Stomach smooth muscle (tissue), 2 donors: Measurements from ENCODE around the gene STXBP2.
A peak's percentile ranks its signal among the peaks of the same experiment; 100 is the strongest.

Source experiments
- H3K27ac ChIP-seq: one replicate; pipeline ENCODE4 v1.7.0; 2013; ENCODE audit warnings: mild to moderate bottlenecking, low read length, inconsistent platforms
- H3K27me3 ChIP-seq, 2 donors: one replicate each; pipeline ENCODE4 v1.7.0; 2013; ENCODE audit warnings: low read length in 2 of 2; ENCODE audit not compliant: insufficient read depth in 2 of 2, control insufficient read depth in 1 of 2
- H3K36me3 ChIP-seq, 2 donors: one replicate each; pipeline ENCODE4 v1.7.0; 2013; ENCODE audit warnings: low read length in 2 of 2; ENCODE audit not compliant: control insufficient read depth in 2 of 2, insufficient read depth in 2 of 2
- H3K4me1 ChIP-seq: one replicate; pipeline ENCODE4 v1.7.0; 2013; ENCODE audit warnings: low read length; ENCODE audit not compliant: control insufficient read depth, insufficient read depth
- H3K4me3 ChIP-seq, 2 donors: one replicate each; pipeline ENCODE4 v1.7.0; 2013; ENCODE audit warnings: low read length in 2 of 2
- H3K9ac ChIP-seq, 2 donors: one replicate each; pipeline ENCODE4 v1.7.0; 2013; ENCODE audit warnings: low read length in 2 of 2, mild to moderate bottlenecking in 1 of 2
- H3K9me3 ChIP-seq, 2 donors: one replicate each; pipeline ENCODE4 v1.7.0; 2013; ENCODE audit warnings: low read length in 2 of 2; ENCODE audit not compliant: control insufficient read depth in 2 of 2
- donor health status: healthy.
- donor health status: Pancreatic carcinoma.

Gene STXBP2

GRCh38 chr19:7625763-7626372, 11.0 kb upstream of the STXBP2 start:
- Histone ChIP-seq H3K27ac (no peak overlapping the region), H3K27me3 (no peaks in the 10 kb centered on the region), H3K9ac (no peak overlapping the region), H3K4me3 (no peak overlapping the region), H3K4me1 (peaks cover 33% of the 10 kb centered on the region), H3K9me3 (no peaks in the 10 kb centered on the region), H3K36me3 (peaks cover 32 to 38% of the 10 kb centered on the region in 2 donors)

GRCh38 chr19:7627166-7627565, 9.7 kb upstream of the STXBP2 start:
- Histone ChIP-seq H3K27me3 (no peaks in the 10 kb centered on the region), H3K9ac (no peak overlapping the region), H3K27ac (no peak overlapping the region), H3K4me1 (peaks cover 34% of the 10 kb centered on the region), H3K4me3 (no peak overlapping the region), H3K36me3 (peaks cover 20 to 27% of the 10 kb centered on the region in 2 donors), H3K9me3 (no peaks in the 10 kb centered on the region)

GRCh38 chr19:7628589-7629311, 8.2 kb upstream of the STXBP2 start:
- peak overlapping the region; percentile 96 to 99 for H3K9ac ChIP-seq
- peak overlapping the region; percentile 85 for H3K27ac ChIP-seq
- peak overlapping the region; percentile 94 to 100 for H3K4me3 ChIP-seq
- H3K4me1 ChIP-seq = peaks cover 35% of the 10 kb centered on the region
- H3K27me3 ChIP-seq = no peaks in the 10 kb centered on the region
- peaks cover 7 to 14% of the 10 kb centered on the region in 2 donors for H3K36me3 ChIP-seq
- H3K9me3 ChIP-seq = no peaks in the 10 kb centered on the region

- Histone ChIP-seq H3K9me3 (no peaks in the 10 kb centered on the region), H3K4me3 (peak within 1 kb of the TSS; percentile 94 to 100), H3K36me3 (peaks cover 7 to 10% of the 10 kb centered on the region in 2 donors), H3K27ac (peak within 1 kb of the TSS; percentile 85), H3K27me3 (no peaks in the 10 kb centered on the region), H3K4me1 (peaks cover 35% of the 10 kb centered on the region), H3K9ac (peak within 1 kb of the TSS; percentile 96 to 99)
These were observed 7.4 kb upstream of the STXBP2 start, which contains the start of the genes PET100 and XAB2 for GRCh38 chr19:7629347-7630054. Gene PET100, plus strand, starts transcription at chr19:7629793. Its CDS starts 41 bp downstream, at chr19:7629834. Gene XAB2, minus strand, starts transcription at chr19:7629545. Its CDS starts 18 bp downstream, at chr19:7629527.

- Histone ChIP-seq H3K9me3 (no peaks in the 10 kb centered on the region), H3K4me3 (no peak overlapping the region), H3K36me3 (peaks cover 5% of the 10 kb centered on the region in 2 donors), H3K27ac (no peak overlapping the region), H3K9ac (no peak overlapping the region), H3K4me1 (peaks cover 35% of the 10 kb centered on the region), H3K27me3 (peaks cover 6 to 10% of the 10 kb centered on the region in 2 donors)
These were observed 5.3 kb upstream of the STXBP2 start for GRCh38 chr19:7631577-7631976.

- Histone ChIP-seq H3K9me3 (no peaks in the 10 kb centered on the region), H3K4me1 (peaks cover 28% of the 10 kb centered on the region), H3K27me3 (peaks cover 7 to 18% of the 10 kb centered on the region in 2 donors), H3K36me3 (no peaks in the 10 kb centered on the region), H3K4me3 (no peak overlapping the region), H3K27ac (no peak overlapping the region), H3K9ac (no peak overlapping the region)
These were observed 4.3 kb upstream of the STXBP2 start for GRCh38 chr19:7632340-7633203.

GRCh38 chr19:7633698-7634097, 3.2 kb upstream of the STXBP2 start, which contains the start of gene PCP2:
Gene PCP2, minus strand, starts transcription at chr19:7633719. Its CDS starts 262 bp downstream, at chr19:7633457.
- Histone ChIP-seq H3K9me3 (no peaks in the 10 kb centered on the region), H3K4me3 (no peak within 1 kb of the TSS), H3K4me1 (peaks cover 16% of the 10 kb centered on the region), H3K27ac (no peak within 1 kb of the TSS), H3K36me3 (no peaks in the 10 kb centered on the region), H3K27me3 (peaks cover 15 to 27% of the 10 kb centered on the region in 2 donors), H3K9ac (no peak within 1 kb of the TSS)

- Histone ChIP-seq H3K9me3 (no peaks in the 10 kb centered on the region), H3K27ac (no peak overlapping the region), H3K4me1 (peaks cover 4% of the 10 kb centered on the region), H3K27me3 (peaks cover 24 to 33% of the 10 kb centered on the region in 2 donors), H3K4me3 (no peak overlapping the region), H3K9ac (no peak overlapping the region), H3K36me3 (no peaks in the 10 kb centered on the region)
These were observed 1.2 kb upstream of the STXBP2 start for GRCh38 chr19:7635670-7636069.

- no peaks in the 10 kb centered on the region for H3K36me3 ChIP-seq
- no peak overlapping the region for H3K9ac ChIP-seq
- H3K27me3 ChIP-seq = peaks cover 24 to 33% of the 10 kb centered on the region in 2 donors
- no peak overlapping the region for H3K4me3 ChIP-seq
- H3K9me3 ChIP-seq = no peaks in the 10 kb centered on the region
- no peak overlapping the region for H3K27ac ChIP-seq
- peaks cover 2% of the 10 kb centered on the region for H3K4me1 ChIP-seq
These were observed 606 bp upstream of the STXBP2 start for GRCh38 chr19:7636317-7636690.
